Body of pancreas (tissue), 4 donors: ENCODE measurements around the gene CMTM7.

Experiments used
- CTCF ChIP-seq, 7 experiments: fragments of 450-650 bp in 4 of 7; fragments of 200-600 bp in 3 of 7; sonication (generic) in 3 of 7; IDR thresholded peaks; one replicate each; pipeline ENCODE4 v1.5.1; 2016 to 2019; ENCODE audit warnings: antibody characterized with exemption in 7 of 7
- POLR2A ChIP-seq, 3 donors: fragments of 450-650 bp; IDR thresholded peaks; one replicate each; pipeline ENCODE4 v1.6.1; 2016; ENCODE audit warnings: antibody characterized with exemption in 3 of 3, mild to moderate bottlenecking in 2 of 3

GRCh38 chr3:32406486-32407408 is 15.1 kb downstream of the CMTM7 start:
- TF ChIP-seq CTCF (IDR thresholded peaks at IDR 0.05), result no peak
- TF ChIP-seq POLR2A (IDR thresholded peaks at IDR 0.05), result no peak
